Activated CD4-positive, CD25-positive, alpha-beta regulatory T cell treated with anti-CD3 and anti-CD28 coated beads, Interleukin-2, amount 50 U/mL, for 72 hours (primary cell): Measurements from ENCODE around the gene TIMP3.

Experiments
- DNase-seq: peaks from one replicate; pipeline ENCODE4 v3.0.0; 2021

Gene TIMP3

DNA sequence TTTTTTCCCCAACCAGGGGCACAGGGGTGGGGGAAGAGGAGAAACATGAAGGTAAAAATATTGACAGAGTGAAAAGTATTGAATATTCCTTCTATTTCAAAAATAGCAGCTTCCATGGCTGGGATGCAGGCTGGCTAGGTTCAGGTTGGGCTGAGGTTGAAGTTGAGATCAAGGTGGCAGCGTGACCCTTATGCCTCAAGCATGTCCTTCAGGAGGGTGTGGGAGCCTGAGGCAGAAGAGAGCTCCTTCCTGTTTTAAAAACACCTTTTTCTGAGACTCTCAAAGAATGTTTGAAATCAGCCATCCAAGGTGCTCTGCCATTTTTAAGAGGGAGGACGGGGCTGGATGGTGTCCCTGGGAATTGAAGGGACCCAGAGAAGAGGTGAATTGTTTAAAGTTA, 29.5 kb downstream of the TIMP3 start:
- DNase-seq: no peak

DNA sequence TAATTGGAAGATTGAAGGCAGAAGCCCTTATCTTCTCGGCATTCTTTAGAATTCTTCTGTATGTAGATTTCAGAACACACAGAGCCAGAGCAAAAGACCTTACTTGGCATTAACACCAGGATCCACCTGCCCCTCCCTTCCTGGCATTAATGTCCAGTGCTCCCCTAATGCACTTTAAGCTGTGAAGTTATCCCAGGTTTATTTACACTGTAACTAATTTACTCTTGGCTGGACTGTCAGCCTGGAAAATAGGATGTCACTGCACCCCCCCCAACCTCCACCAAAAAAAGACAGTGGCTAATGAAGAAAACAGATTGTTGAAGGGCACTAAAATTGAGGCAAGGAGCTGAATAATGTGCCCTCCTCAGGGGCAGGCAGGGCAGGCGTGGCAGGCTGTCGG, 30.1 kb downstream of the TIMP3 start:
- no peak for DNase-seq

GRCh38 chr22:32832174-32832573, 30.7 kb downstream of the TIMP3 start:
- no peak for DNase-seq

DNA sequence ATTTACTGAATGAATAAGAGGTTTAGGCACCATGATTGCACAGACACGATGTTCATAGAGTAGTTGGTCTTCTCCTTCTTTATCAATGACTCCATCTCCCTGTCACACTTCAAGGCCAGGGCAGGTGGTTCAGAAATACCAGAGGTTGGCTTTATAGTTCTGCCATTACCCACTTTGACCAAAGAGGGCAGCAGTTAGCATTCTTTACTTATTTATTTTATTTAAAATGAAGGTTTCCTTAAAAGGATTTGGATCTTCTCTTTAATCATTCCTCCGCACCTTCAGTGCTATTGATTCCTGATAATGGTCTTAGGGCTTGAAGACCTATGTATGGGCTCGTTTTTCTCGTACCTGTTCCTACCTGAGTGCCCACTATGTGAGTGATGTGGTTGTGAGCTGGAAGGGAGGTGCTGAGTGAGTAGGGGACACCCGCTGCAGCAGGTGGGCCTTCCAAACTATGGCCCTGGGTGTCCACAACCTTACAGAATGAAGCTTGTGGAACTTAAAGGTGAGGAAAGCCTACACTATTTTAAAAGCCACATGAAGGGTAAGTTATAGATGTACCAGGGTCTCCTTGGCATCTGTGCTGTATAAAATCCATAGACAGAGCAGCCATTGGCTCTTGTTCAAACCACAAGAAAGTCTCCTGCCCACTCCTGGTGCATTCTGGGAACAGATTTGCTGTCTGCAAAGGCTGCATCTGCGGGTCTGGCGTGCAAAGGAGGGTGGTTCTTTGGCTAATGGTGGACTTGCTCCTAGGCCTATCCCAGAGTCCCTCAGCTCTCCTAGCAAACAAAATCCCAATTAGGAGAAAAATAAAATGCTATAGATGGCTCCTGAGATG, 35.0 kb downstream of the TIMP3 start:
- DNase-seq: no peak

DNA sequence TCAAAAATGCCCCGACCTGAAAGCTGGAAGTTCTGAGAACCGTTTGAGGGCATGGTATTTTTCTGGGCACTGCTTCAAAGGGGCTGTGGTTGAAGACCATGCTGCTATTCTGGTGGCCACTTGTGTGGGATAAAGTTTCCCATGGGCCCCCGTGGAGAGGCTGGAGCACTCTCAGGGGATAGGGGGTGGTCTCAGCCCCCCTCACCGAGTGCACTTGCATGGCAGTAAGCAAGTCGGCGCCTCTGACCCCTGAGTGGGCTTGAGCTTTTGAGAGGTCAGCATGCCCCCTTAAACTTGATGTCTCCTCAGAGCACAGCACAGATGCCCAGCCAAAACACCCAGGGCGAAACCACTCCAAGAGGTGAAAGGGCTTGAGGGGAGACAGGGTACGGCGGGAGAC, 35.6 kb downstream of the TIMP3 start:
- DNase-seq: no peak

- no peak for DNase-seq
These were observed 36.3 kb downstream of the TIMP3 start for GRCh38 chr22:32837803-32838202.

DNA sequence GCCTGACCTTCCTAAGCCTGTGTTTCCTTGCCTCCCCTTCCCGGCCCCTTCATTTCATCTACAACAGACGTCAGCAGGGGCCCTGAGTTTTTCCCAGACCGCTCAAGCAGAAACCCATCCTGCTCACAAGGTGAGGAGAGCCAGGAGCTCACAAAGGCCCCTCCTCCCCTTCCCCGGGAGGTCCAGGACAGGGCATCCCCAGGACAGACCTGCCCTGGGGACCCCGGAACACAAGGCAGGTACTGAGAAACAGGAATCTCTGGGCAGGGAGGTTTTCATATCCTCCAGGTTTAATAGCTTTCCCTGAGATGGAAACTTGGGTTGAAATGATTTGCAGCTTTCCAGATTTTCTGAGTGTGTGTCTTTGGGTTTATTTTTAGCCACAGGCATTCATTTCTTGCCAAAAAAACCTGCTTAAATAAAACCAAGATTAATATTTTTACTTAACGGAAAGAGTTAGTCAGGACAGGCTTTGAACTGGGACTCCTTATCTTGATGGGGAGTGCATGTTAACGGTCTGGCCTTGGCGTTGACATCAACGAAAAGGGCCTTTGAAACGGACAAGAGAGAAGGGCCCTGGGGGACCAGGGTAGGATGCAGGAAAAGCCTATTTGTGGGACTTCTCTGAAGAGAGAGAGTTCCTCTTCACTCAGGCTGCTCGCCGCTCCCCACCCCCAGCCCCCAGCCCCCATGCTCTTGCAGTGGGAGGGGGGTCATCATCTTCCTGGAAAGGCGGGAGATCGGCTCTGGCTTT, 38.5 kb downstream of the TIMP3 start:
- DNase-seq: no peak

DNA sequence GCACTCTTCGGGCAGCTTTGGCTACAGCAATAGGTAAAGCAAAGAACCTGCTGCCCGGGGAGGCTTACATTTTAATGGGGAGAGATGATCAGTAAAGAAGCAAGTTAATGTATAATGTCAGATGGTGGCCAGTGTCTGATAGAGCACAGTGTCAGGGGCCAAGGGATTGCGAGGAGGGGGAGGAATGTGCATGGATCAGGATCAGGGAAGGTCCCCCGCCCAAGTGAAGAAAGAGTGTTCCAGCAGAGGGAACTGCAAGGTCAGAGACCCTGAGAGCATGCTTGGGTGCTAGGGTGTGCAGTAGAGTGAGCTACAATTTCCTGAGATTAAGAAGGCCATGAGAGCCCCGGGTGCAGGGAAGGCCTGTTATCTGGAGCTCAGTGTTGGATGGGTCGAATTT, 39.7 kb downstream of the TIMP3 start:
- no peak for DNase-seq

DNA sequence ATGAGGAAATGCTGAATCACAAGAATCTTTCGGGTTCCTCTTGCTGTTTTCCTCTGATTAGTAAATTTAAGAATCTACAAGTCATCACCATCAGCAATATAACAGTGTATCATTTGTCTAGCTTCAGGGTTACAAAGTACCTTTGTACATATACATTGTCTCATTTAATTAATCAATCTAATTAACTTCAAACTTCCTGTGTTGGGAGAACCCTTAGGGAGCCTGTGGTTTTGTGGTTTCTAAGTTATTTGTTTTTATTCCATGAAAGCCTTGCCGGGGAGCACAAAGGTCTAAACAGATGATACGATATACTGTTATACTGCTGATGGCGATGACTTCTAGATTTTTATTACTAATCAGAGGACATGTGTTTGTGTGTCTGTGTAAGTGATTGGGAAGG, 41.0 kb downstream of the TIMP3 start:
- DNase-seq: no peak

DNA sequence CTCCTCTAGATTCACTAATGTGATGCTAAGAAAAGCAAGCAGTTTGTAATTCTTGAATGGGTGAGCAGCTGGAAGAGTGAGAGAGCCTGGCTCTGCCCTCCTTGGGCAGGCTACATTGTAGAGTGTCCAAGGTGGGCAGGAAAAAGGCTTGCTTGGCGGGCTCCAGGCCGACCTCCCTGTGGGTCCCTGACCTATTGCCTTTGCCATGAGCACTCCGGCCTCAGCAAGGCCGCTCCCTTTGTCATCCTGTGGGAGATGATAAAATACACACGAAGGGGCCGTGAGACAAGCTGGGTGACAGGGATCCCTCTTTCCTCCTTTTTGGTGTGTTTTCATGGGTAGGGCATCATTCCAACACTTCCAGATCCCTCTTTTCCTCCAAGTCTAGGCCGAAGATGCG, 41.8 kb downstream of the TIMP3 start:
- DNase-seq: no peak

DNA sequence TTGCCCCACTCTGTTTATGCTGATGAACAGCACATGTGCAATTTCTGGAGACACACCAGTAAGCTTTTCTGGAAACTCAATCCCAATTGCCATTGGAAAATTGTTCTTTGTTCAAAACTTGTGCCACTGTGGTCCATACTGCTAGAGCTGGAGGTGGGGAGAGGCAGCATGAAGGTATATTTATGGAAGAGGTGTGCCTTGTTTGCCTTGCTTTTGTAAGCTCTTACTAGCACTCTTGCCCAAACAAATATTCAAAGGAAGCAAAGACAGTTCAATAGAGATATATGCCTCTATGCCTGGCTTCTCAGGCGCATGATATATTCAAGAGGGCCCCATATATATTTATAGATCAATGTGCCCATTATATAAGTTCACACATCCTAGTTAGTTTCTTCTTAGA, 42.7 kb downstream of the TIMP3 start:
- no peak for DNase-seq

DNA sequence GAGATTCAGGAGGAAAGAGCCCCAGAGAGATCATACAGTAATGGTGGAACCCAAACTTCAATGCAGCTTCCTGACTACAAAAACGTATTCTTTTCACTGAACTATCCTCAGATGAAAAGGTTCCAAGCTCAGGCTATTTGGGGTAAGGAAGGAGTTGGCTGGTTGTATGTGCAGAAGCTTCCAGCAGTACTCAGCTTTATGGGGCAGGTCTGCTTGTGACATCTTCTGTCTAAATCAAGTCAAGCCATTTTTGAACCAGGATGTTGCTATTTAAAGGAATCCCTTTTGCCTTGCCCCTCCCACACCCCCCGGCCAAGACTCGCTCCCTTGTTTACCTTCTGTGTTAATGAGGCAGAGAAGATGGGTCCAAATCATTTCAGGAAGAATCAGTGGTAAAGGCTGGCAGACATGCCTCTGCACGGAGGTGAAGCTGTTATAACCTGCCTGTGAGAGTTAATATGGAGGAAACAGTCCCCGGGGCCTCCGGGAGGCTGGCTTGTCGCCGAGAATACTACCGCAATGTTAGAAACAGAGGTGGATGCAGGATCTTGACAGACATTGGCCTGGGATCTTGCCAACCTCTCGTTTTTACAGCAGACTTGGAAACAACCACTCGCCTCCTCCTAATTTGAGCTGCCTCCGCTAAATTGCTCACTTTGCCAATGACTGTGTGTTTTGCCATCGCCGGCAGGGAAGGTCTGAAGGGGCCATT, 45.4 kb downstream of the TIMP3 start:
- no peak for DNase-seq

GRCh38 chr22:32848226-32848625, 46.7 kb downstream of the TIMP3 start:
- no peak for DNase-seq

- no peak for DNase-seq
These were observed 48.0 kb downstream of the TIMP3 start for GRCh38 chr22:32849501-32849900.

DNA sequence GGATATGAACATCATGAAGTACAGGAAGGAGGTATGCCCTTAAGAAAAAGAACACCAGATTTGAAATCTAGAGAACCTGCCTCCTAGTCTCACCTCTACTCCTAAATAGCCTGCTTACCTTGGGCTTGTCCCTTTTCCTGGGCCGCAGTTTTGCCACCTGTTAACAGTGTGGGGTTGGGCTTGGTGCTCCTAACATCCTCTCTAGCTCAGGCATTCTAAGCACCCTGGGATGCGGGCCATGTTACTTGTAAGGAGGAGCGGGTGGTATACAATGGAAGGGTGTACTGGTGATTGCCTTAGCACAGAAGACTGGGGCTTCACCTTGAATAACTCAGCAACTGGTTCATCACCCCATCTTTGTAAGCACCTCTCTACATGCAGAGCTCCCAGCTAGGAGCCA, 48.7 kb downstream of the TIMP3 start:
- no peak for DNase-seq

GRCh38 chr22:32850591-32851517, 49.3 kb downstream of the TIMP3 start:
- DNase-seq: no peak

DNA sequence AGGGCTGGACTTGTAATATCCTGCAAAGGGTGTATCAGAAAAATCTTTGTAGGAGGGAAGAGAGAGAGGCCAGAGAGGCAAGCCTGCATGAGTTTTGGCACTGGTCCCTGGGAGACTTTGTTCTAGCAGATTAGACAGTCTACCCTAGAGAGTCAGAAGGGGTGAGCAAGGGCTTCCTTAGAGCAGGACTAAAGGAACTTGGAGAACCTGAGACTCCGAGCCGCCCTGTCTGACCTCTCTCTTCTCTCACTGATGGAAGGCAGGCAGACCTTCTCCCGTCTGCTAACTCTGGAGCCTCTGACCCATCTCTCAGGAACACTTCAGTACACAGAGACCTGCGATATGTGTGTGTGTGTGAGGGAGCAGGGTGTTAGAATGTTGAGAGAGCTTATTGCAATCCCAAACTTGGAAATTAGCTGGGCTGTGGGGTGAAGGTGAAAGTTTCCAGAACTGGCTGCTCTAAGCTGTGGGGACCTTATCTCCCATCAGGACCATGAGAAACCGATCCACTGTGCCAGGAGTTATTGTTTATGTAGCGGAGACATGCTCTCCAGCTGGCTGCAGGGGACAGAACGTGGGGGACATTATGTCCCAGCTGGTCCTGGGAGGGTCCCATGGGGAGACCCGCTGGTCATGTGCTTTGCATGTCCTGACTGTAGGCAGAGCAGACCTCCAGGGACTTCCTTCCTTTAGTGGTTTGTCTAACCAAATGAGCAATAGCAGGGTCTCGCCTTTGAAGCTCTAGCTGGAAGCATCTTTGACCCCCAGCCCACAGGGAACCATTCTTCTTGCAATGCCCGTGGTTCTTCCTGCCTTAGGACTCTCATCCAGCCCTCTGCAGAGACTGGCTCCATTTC, 51.1 kb downstream of the TIMP3 start:
- no peak for DNase-seq

DNA sequence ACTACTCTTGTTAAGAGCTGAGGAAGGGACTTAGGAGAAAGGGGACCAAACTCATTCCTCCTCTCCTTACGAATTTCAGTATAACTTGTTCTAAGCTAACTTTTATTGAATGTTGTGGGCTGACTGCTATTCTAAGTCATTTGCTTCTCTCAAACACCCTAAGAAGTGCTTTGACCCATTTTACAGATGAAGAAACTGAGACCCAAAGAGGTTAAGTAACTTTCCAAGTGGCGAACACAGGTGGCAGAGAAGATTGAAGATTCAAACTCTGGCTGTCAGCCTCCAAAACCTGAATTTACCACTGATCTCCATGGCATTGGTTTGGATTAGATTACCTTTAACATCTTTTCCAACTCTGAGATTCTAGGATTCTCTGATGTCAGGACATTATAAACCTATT, 52.2 kb downstream of the TIMP3 start:
- DNase-seq: no peak

DNA sequence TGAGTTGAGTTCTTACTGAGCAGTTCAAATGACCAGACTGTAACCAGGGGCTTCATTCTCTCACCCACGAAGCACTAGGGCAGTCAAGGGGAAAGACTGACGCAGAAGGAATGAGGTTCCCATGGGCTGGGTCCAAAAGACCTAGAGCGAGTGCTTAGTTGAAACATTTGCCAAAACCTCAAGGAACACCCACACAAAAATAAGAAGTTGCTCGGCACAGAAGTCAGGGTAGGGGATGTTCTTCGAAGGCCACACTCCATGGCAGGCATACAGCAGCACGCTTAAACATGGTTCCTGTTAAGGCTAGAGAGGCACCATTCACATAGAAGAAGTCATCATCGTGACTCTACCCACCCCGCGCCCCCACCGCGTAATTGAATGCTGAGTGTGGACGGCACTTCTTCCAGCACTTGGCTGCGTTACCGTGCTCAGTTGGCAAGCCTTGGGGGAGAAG, 52.9 kb downstream of the TIMP3 start:
- no peak for DNase-seq

- DNase-seq: no peak
These were observed 53.7 kb downstream of the TIMP3 start for GRCh38 chr22:32855045-32855756.
